HEK293T (cell line): ENCODE results near the gene CRIP3.

Source experiments
- CTCF ChIA-PET: fragments of 350-600 bp; formaldehyde crosslinking; extraction: SDS; loops from one replicate; lab custom pipeline; 2021; ENCODE audit warnings: antibody characterized with exemption, inconsistent platforms; lab: Yijun Ruan, JAX
- POLR2A ChIA-PET: fragments of 350-600 bp; formaldehyde crosslinking; extraction: SDS; loops from one replicate; lab custom pipeline; 2020; ENCODE audit warnings: antibody characterized with exemption, inconsistent platforms; lab: Yijun Ruan, JAX
- DNase-seq: peaks from one replicate; pipeline ENCODE4 v3.0.0; 2012; ENCODE audit warnings: mixed read lengths; ENCODE audit errors: extremely low spot score
- ARNT ChIP-seq: fragments of 450-650 bp; IDR thresholded peaks from 2 replicates; pipeline ENCODE4 v1.6.1; 2017; ENCODE audit warnings: mild to moderate bottlenecking
- BHLHE40 ChIP-seq: fragments of 450-650 bp; IDR thresholded peaks from 2 replicates; pipeline ENCODE4 v1.6.1; 2016; ENCODE audit warnings: mild to moderate bottlenecking, moderate library complexity, borderline replicate concordance
- CTBP1 ChIP-seq: fragments of 450-650 bp; IDR thresholded peaks from 2 replicates; pipeline ENCODE4 v1.6.1; 2016; ENCODE audit warnings: borderline replicate concordance
- ELF4 ChIP-seq: fragments of 450-650 bp; IDR thresholded peaks from 2 replicates; pipeline ENCODE4 v1.6.1; 2017; ENCODE audit warnings: antibody characterized with exemption
- FOXA1 ChIP-seq: fragments of 450-650 bp; IDR thresholded peaks from 2 replicates; pipeline ENCODE4 v1.6.1; 2016; ENCODE audit warnings: mild to moderate bottlenecking
- FOXK2 ChIP-seq: fragments of 450-650 bp; IDR thresholded peaks from 2 replicates; pipeline ENCODE4 v1.6.1; 2016; ENCODE audit warnings: mild to moderate bottlenecking
- FOXM1 ChIP-seq: fragments of 450-650 bp; IDR thresholded peaks from 2 replicates; pipeline ENCODE4 v1.6.1; 2017; ENCODE audit warnings: mild to moderate bottlenecking, borderline replicate concordance
- HDGF ChIP-seq: fragments of 450-650 bp; IDR thresholded peaks from 2 replicates; pipeline ENCODE4 v1.6.1; 2017; ENCODE audit warnings: antibody characterized with exemption, borderline replicate concordance
- L3MBTL2 ChIP-seq: fragments of 450-650 bp; conservative IDR thresholded peaks from 2 replicates; pipeline ENCODE4 v1.6.1; 2016; ENCODE audit warnings: mild to moderate bottlenecking
- LEF1 ChIP-seq: fragments of 450-650 bp; IDR thresholded peaks from 2 replicates; pipeline ENCODE4 v1.6.1; 2017; ENCODE audit warnings: mild to moderate bottlenecking, borderline replicate concordance
- NFRKB ChIP-seq: fragments of 450-650 bp; IDR thresholded peaks from 2 replicates; pipeline ENCODE4 v1.6.1; 2016; ENCODE audit warnings: mild to moderate bottlenecking, moderate library complexity
- SP1 ChIP-seq: fragments of 450-650 bp; IDR thresholded peaks from 2 replicates; pipeline ENCODE4 v1.6.1; 2017
- SUZ12 ChIP-seq: fragments of 450-650 bp; IDR thresholded peaks from 2 replicates; pipeline ENCODE4 v1.6.1; 2016; ENCODE audit warnings: mild to moderate bottlenecking
- TARDBP ChIP-seq: fragments of 450-650 bp; IDR thresholded peaks from 2 replicates; pipeline ENCODE4 v1.6.1; 2016
- ZNF384 ChIP-seq: fragments of 450-650 bp; IDR thresholded peaks from 2 replicates; pipeline ENCODE4 v1.6.1; 2016
- TF ChIP-seq, protein P1 (sequence below): fragments of 450-650 bp; IDR thresholded peaks from 2 replicates; pipeline ENCODE4 v1.6.1; 2016

CRIP3 gene

GRCh38 chr6:43299338-43300293 lies 9.0 kb downstream of the CRIP3 start:
- CTCF ChIA-PET = interaction anchor here (0.8 kb wide), 1 partner anchor 9 kb away, joined by 3 read pairs; the partner anchor contains the start of gene CRIP3
- no peak for TF ChIP-seq L3MBTL2
- TF ChIP-seq FOXM1 = no peak
- no peak for TF ChIP-seq CTBP1
- TF ChIP-seq FOXK2 = no peak
- no peak for TF ChIP-seq SP1
- no peak for TF ChIP-seq TARDBP
- TF ChIP-seq LEF1 = no peak
- TF ChIP-seq ELF4 = no peak
- no peak for TF ChIP-seq SUZ12
- TF ChIP-seq ZNF384 = no peak
- no peak for TF ChIP-seq NFRKB
- no peak for TF ChIP-seq FOXA1
- TF ChIP-seq HDGF = no peak
- no peak for TF ChIP-seq ARNT
- TF ChIP-seq, protein P1, sequence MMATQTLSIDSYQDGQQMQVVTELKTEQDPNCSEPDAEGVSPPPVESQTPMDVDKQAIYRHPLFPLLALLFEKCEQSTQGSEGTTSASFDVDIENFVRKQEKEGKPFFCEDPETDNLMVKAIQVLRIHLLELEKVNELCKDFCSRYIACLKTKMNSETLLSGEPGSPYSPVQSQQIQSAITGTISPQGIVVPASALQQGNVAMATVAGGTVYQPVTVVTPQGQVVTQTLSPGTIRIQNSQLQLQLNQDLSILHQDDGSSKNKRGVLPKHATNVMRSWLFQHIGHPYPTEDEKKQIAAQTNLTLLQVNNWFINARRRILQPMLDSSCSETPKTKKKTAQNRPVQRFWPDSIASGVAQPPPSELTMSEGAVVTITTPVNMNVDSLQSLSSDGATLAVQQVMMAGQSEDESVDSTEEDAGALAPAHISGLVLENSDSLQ = no peak
- TF ChIP-seq BHLHE40 = no peak
- DNase-seq = no peak
- POLR2A ChIA-PET = no interaction called here

DNA sequence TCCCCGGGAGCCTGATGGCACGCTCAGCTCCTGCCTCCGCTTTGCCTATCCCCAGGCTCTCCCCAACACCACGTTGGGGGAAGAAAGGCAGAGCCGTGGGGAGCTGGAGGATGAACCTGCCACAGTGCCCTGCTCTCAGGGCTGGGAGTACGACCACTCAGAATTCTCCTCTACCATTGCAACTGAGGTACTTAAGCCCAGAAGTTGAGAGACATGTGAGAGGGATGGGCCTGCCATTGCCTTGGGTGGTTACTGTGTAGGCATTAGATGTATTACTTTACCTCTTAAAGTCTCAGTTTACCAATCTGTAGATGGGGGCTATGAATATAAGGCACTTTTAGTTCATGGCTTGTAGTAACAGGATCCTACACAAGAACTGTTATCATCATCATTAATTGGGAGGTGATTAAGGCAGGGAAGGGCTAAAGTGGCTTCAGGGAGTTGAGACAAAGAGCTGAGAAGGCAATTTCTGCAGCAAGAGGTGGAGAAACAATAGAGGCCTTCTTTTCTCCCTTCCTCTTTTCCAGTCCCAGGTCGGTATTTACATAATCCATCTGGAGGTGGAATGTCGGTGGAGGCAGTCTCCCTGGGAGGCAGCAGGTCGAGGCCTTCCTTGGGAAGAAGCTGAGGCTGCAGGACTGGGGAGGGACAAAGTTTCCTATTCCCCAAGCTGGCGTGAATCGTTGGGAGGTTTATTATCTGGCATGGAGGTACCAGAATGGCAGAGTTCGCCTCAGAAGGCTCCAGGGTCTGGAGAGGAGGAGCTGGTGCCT lies 9.9 kb downstream of the CRIP3 start:
- no peak for DNase-seq
- POLR2A ChIA-PET = no interaction called here
- TF ChIP-seq LEF1 (no peak), HDGF (no peak), NFRKB (no peak), TARDBP (no peak), SUZ12 (no peak), FOXM1 (no peak), BHLHE40 (no peak), CTBP1 (no peak), L3MBTL2 (no peak), SP1 (no peak), ELF4 (no peak), ZNF384 (no peak), ARNT (no peak), FOXA1 (no peak), FOXK2 (no peak)
- TF ChIP-seq, protein P1 = no peak
- CTCF ChIA-PET = interaction anchor here (0.8 kb wide), 1 partner anchor 10 kb away, joined by 3 read pairs; the partner anchor contains the start of gene CRIP3

DNA sequence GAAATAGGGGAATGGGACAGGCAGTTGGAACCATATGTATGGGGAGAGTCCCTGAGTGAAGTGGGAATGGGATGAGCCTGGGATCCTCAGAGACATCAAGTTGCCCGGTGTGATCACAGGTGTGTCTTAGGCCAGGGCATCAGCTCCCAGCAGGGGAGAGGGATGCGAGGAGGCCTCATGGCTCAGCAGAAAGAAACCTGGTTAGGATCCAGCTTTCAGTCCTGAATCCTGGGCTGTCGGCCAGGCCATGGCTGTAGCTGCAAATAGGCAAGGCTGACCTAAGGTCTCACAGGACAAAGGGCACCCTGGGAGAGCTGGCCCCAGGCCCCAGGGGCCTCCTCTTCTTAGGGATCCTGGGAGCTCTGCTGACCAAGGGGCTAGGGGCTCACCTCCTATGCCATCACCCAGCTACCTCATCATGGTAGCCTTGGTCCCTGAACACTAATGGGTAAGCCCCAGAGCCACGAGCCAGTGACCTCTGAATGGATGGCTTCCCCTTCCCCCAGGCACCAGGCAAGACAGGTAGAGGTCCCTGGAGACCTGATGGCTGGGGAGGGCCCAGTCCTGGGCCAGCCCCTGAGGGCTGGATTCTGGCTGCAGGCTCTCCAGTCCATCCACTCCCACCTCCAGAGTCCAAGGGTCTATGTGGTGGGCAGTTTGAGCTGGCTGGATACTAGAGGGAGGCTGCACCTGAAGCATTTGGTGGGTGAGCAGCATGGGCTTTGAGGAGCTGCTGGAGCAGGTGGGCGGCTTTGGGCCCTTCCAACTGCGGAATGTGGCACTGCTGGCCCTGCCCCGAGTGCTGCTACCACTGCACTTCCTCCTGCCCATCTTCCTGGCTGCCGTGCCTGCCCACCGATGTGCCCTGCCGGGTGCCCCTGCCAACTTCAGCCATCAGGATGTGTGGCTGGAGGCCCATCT lies 10.7 kb downstream of the CRIP3 start, which contains the start of gene SLC22A7:
SLC22A7 (plus strand) TSS at position 617 of the 921 bp plus-strand sequence; CDS start at position 716, 99 bp downstream.
- POLR2A ChIA-PET = no interaction called here
- DNase-seq = no peak
- CTCF ChIA-PET = interaction anchor here (1.3 to 1.9 kb wide), 2 partner anchors 11 to 36 kb away, joined by 3 to 14 read pairs; no protein-coding TSS in a partner anchor
- TF ChIP-seq HDGF (no peak), TARDBP (no peak), FOXA1 (no peak), ELF4 (no peak), SP1 (no peak), ZNF384 (no peak), FOXK2 (no peak), FOXM1 (no peak), BHLHE40 (no peak), NFRKB (no peak), L3MBTL2 (no peak), CTBP1 (no peak), ARNT (no peak), SUZ12 (no peak), LEF1 (no peak)
- TF ChIP-seq, protein P1 = no peak

- no peak for DNase-seq
- ChIA-PET POLR2A (interaction anchor here (0.7 to 1.0 kb wide), 4 partner anchors 11 to 71 kb away, joined by 3 to 4 read pairs (median 3); partner anchors contain the start of gene CRIP3), CTCF (interaction anchor here (1.3 to 1.9 kb wide), 2 partner anchors 10 to 37 kb away, joined by 3 to 14 read pairs; no protein-coding TSS in a partner anchor)
- TF ChIP-seq ARNT (no peak), LEF1 (no peak), HDGF (no peak), FOXM1 (no peak), SUZ12 (no peak), L3MBTL2 (no peak), ELF4 (no peak), TARDBP (no peak), BHLHE40 (no peak), ZNF384 (no peak), FOXA1 (no peak), CTBP1 (no peak), SP1 (no peak), NFRKB (no peak), FOXK2 (no peak)
- TF ChIP-seq, protein P1 = no peak
These were observed 11.7 kb downstream of the CRIP3 start for GRCh38 chr6:43296780-43297497.
